ENCODE results near the gene TAC3. TPM values are rescaled to one million over a fixed set of nuclear protein-coding genes. Genes with fewer than 3 reads are reported as not detected.

The TAC3 gene
- total RNA-seq, 1 experiment from 2014 or later = 6.2 TPM

DNA sequence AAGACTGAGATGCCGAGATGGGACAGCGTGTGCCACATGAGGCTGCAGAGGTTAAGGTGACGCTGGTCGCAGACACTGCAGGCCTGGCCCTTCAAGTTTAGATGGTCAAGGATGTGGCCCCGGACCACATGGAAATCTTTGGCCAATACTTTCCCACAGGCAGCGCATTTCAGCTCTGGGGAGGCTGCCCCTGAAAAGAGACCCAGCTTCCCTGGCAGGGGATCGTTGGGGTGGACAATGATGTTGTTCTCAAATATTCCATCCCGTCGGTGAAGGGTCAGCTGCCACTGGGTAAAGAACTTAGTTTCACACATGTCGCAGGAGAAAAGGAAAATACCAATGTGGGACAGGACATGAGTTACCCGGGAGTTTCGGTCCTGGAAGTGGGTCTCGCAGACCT is 12.9 kb downstream of the TAC3 start:
- no peak overlapping the region for H3K18ac ChIP-seq (ENCODE audit: insufficient read length, low read depth, low read length)
- no peak overlapping the region for H2BK5ac ChIP-seq (ENCODE audit: insufficient read length, low read length)
- H4K8ac ChIP-seq (replicated peaks; ENCODE audit: insufficient read length, low read depth, low read length) = no peak overlapping the region
- no peaks in the 10 kb centered on the region for H3K23me2 ChIP-seq (ENCODE audit: insufficient read length, low read depth, low read length, poor library complexity, severe bottlenecking)
- WGBS (ENCODE audit: extremely low coverage, insufficient read length, low lambda C conversion rate) = no CpG with 5 or more reads among the region's 13 CpGs
- H3K36me3 Mint-ChIP-seq (ENCODE audit: insufficient read depth in 1 of 3, low read depth in 3 of 3) = peaks cover 25 to 57% (median 54%) of the 10 kb centered on the region in 3 experiments; a peak in 6 of 7 replicates
- H3K14ac ChIP-seq (ENCODE audit: insufficient read depth, low read length) = no peak overlapping the region
- no peak overlapping the region for H2BK15ac ChIP-seq (ENCODE audit: low read depth, low read length)
- no peak overlapping the region for H3K56ac ChIP-seq (ENCODE audit: insufficient read length, low read depth, low read length)
- H3K9me3 Mint-ChIP-seq = no peaks in the 10 kb centered on the region
- no peak overlapping the region for H3K23ac ChIP-seq (ENCODE audit: insufficient read length, low read depth, low read length)
- no peak overlapping the region for H4K91ac ChIP-seq (ENCODE audit: insufficient read length, low read depth, low read length)
- no peaks in the 10 kb centered on the region for H4K20me1 ChIP-seq (ENCODE audit: control insufficient read depth, insufficient read depth, insufficient read length)
- no peak overlapping the region for H3K9ac ChIP-seq (ENCODE audit: extremely low read depth, insufficient read length, low read length)
- no peak overlapping the region for H3K27ac ChIP-seq (ENCODE audit: insufficient read length, low read depth, low read length)
- H3K4me1 ChIP-seq (ENCODE audit: insufficient read depth, low read length) = no peaks in the 10 kb centered on the region
- H3K4me2 ChIP-seq (ENCODE audit: insufficient read depth, insufficient read length, low read length) = no peak overlapping the region
- H2BK12ac ChIP-seq (ENCODE audit: insufficient read length, low read depth, low read length) = no peak overlapping the region
- no peaks in the 10 kb centered on the region for H3K9me3 ChIP-seq (ENCODE audit: control insufficient read depth, low read depth, low read length)
- no peak overlapping the region for H2AK5ac ChIP-seq (ENCODE audit: insufficient read length, low read length)
- no peak for DNase-seq
- TF ChIP-seq, protein P1, sequence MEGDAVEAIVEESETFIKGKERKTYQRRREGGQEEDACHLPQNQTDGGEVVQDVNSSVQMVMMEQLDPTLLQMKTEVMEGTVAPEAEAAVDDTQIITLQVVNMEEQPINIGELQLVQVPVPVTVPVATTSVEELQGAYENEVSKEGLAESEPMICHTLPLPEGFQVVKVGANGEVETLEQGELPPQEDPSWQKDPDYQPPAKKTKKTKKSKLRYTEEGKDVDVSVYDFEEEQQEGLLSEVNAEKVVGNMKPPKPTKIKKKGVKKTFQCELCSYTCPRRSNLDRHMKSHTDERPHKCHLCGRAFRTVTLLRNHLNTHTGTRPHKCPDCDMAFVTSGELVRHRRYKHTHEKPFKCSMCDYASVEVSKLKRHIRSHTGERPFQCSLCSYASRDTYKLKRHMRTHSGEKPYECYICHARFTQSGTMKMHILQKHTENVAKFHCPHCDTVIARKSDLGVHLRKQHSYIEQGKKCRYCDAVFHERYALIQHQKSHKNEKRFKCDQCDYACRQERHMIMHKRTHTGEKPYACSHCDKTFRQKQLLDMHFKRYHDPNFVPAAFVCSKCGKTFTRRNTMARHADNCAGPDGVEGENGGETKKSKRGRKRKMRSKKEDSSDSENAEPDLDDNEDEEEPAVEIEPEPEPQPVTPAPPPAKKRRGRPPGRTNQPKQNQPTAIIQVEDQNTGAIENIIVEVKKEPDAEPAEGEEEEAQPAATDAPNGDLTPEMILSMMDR (conservative IDR thresholded peaks at IDR 0.05) = no peak
- no peaks in the 10 kb centered on the region; the same call in 1 of the 2 replicates for H3K27me3 Mint-ChIP-seq (ENCODE audit: low read depth)
- no peak overlapping the region for H2BK20ac ChIP-seq (ENCODE audit: low read depth, low read length, poor library complexity, severe bottlenecking)
- H3K4me1 Mint-ChIP-seq = peaks cover 21 to 25% of the 10 kb centered on the region in 2 experiments
- no peak overlapping the region for H4K5ac ChIP-seq (ENCODE audit: insufficient read length, low read depth, low read length)
- H3T11ph ChIP-seq (ENCODE audit: low read length) = no peak overlapping the region
- no peak overlapping the region for H3K4ac ChIP-seq (ENCODE audit: low read depth, low read length)
- peaks cover 14% of the 10 kb centered on the region for H3K79me1 ChIP-seq (ENCODE audit: insufficient read depth, low read depth, low read length, poor library complexity, severe bottlenecking)
- no peak overlapping the region for H3K27ac Mint-ChIP-seq
- no peak overlapping the region for H2BK120ac ChIP-seq (ENCODE audit: low read depth, low read length, poor library complexity, severe bottlenecking)
- H3K27me3 ChIP-seq (ENCODE audit: insufficient read depth, low read length) = no peaks in the 10 kb centered on the region
- no peak overlapping the region for H3K4me3 Mint-ChIP-seq
- no peak overlapping the region for H2AFZ ChIP-seq (ENCODE audit: low read length)
- peaks cover 3% of the 10 kb centered on the region; the same call in 1 of the 2 replicates for H3K79me2 ChIP-seq (ENCODE audit: insufficient read depth, low read length)

Data from H9 (cell line).